A549 (cell line): ENCODE results near the gene FAM50A. TPM values are rescaled to one million over a fixed set of nuclear protein-coding genes. Genes with fewer than 3 reads are reported as not detected.

Experiments used
- ATAC-seq, 2 experiments: fragments of 200-7000 bp in 1 of 2; fragments of >200 bp in 1 of 2; cut with Nextera tagmentation in 1 of 2; cut with Tn5 transposase in 1 of 2; 3 replicates each; pipeline versions ENCODE4 v1.8.0 to v1.9.1; 2018 to 2020; ENCODE audit warnings: mild to moderate bottlenecking in 1 of 2, moderate library complexity in 1 of 2
- CTCF ChIA-PET: fragments of 300-600 bp; sonication (Branson Sonifier 250); formaldehyde crosslinking; extraction: SDS; loops from one replicate; lab custom pipeline; 2021; ENCODE audit warnings: antibody characterized with exemption, inconsistent platforms; lab: Yijun Ruan, JAX
- POLR2A ChIA-PET: fragments of 350-600 bp; formaldehyde crosslinking; extraction: SDS; loops from one replicate; lab custom pipeline; 2021; ENCODE audit warnings: antibody characterized with exemption, inconsistent platforms; lab: Yijun Ruan, JAX
- DNase-seq, 2 experiments: peaks; one replicate each; pipeline versions ENCODE4 v3.0.0 to v3.0.0-alpha.2; 2011 to 2016; ENCODE audit warnings: low read depth in 1 of 2, low spot score in 1 of 2
- FAIRE-seq: peaks from 2 replicates; lab custom pipeline; 2011; peaks lifted over from hg19 to GRCh38; lab: Jason Lieb, UNC
- H3K27ac ChIP-seq, 2 experiments: fragments of >200 bp; sonication (Bioruptor Twin); formaldehyde crosslinking; 3 replicates each; pipeline ENCODE4 v1.5.1; 2016 to 2017
- H3K4me1 ChIP-seq: fragments of >200 bp; sonication (Bioruptor Twin); formaldehyde crosslinking; 3 replicates; pipeline ENCODE4 v1.6.1; 2016
- H3K4me2 ChIP-seq: fragments of >200 bp; sonication (Bioruptor Twin); formaldehyde crosslinking; 3 replicates; pipeline ENCODE4 v1.6.1; 2016
- H3K4me3 ChIP-seq: fragments of >200 bp; sonication (Bioruptor Twin); formaldehyde crosslinking; 3 replicates; pipeline ENCODE4 v1.5.1; 2016
- H3K9me3 ChIP-seq: fragments of >200 bp; sonication (Bioruptor Twin); formaldehyde crosslinking; 3 replicates; pipeline ENCODE4 v1.6.1; 2016
- CHD2 ChIP-seq: fragments of 150-350 bp; IDR thresholded peaks from 2 replicates; pipeline ENCODE4 v1.6.1; 2014; ENCODE audit warnings: low read length; ENCODE audit not compliant: partially characterized antibody
- EHMT2 ChIP-seq: fragments of 200-600 bp; sonication (generic); IDR thresholded peaks from 2 replicates; pipeline ENCODE4 v1.6.1; 2016; ENCODE audit warnings: antibody characterized with exemption, low read depth, mild to moderate bottlenecking, moderate library complexity
- FOSB ChIP-seq: fragments of 250-450 bp; sonication (Bioruptor Pico); IDR thresholded peaks from 2 replicates; pipeline ENCODE4 v1.5.0; 2020; ENCODE audit warnings: mild to moderate bottlenecking, moderate library complexity
- FOSL2 ChIP-seq, 2 experiments: fragments of 450-650 bp in 1 of 2; fragments of >200 bp in 1 of 2; sonication (Bioruptor Twin) in 1 of 2; formaldehyde crosslinking; IDR thresholded peaks; 2 replicates each; pipeline versions ENCODE4 v1.5.0 to v1.6.1; 2016 to 2020; ENCODE audit warnings: mild to moderate bottlenecking in 1 of 2, moderate library complexity in 1 of 2
- HDAC2 ChIP-seq: fragments of 200-600 bp; sonication (generic); IDR thresholded peaks from 2 replicates; pipeline ENCODE4 v1.6.1; 2016
- HOXA7 ChIP-seq: fragments of 250-450 bp; sonication (Bioruptor Pico); IDR thresholded peaks from 2 replicates; pipeline ENCODE4 v1.5.0; 2020; ENCODE audit warnings: mild to moderate bottlenecking, moderate library complexity
- HOXB5 ChIP-seq: fragments of 250-450 bp; sonication (Bioruptor Pico); IDR thresholded peaks from 2 replicates; pipeline ENCODE4 v1.5.0; 2020; ENCODE audit warnings: mild to moderate bottlenecking, moderate library complexity
- JUNB ChIP-seq: fragments of >200 bp; sonication (Bioruptor Twin); formaldehyde crosslinking; IDR thresholded peaks from 2 replicates; pipeline ENCODE4 v1.6.1; 2016
- MAFK ChIP-seq: fragments of 450-650 bp; IDR thresholded peaks from 2 replicates; pipeline ENCODE4 v1.6.1; 2014; ENCODE audit not compliant: partially characterized antibody
- MYC ChIP-seq: IDR thresholded peaks from 2 replicates; pipeline ENCODE4 v1.6.1; 2012; ENCODE audit warnings: mild to moderate bottlenecking, inconsistent platforms, low read length, improper control_type of control experiment, borderline replicate concordance
- NFE2L2 ChIP-seq: fragments of 150-350 bp; conservative IDR thresholded peaks from 2 replicates; pipeline ENCODE4 v1.6.1; 2014; ENCODE audit warnings: low read length
- NR3C1 ChIP-seq: fragments of >200 bp; sonication (Bioruptor Twin); formaldehyde crosslinking; IDR thresholded peaks from 3 replicates; pipeline ENCODE4 v1.6.1; 2017
- POLR2AphosphoS2 ChIP-seq: conservative IDR thresholded peaks from 2 replicates; pipeline ENCODE4 v1.6.1; 2012; ENCODE audit warnings: low read length, improper control_type of control experiment, inconsistent platforms
- RNF2 ChIP-seq: fragments of 200-600 bp; sonication (generic); IDR thresholded peaks from 2 replicates; pipeline ENCODE4 v1.6.1; 2016; ENCODE audit warnings: low read depth, mild to moderate bottlenecking, antibody characterized with exemption, moderate library complexity, borderline replicate concordance
- SREBF2 ChIP-seq: fragments of 450-650 bp; IDR thresholded peaks from 2 replicates; pipeline ENCODE4 v1.6.1; 2014; ENCODE audit warnings: mild to moderate bottlenecking, moderate library complexity
- ZNF302 ChIP-seq: fragments of 250-450 bp; sonication (Bioruptor Pico); IDR thresholded peaks from 2 replicates; pipeline ENCODE4 v1.9.0; 2021; ENCODE audit warnings: inconsistent platforms, mild to moderate bottlenecking, moderate library complexity
- WGBS: methylation state at CpG from one replicate; pipeline ENCODE4 v1.1.6; 2017; ENCODE audit errors: missing lambda C conversion rate; 5-methylcytosine and 5-hydroxymethylcytosine counted together
- polyA plus RNA-seq, 4 experiments: library from polyadenylated mRNA; depleted of rRNA in 3 of 4; stranded (reverse); fragments of >200 nt; fragmentation: RNase III in 1 of 4; extraction: RNeasy Plus Mini Kit Qiagen cat#74134 plus additional on column Dnase treatment in 1 of 4; gene quantifications; 2 replicates in 3 of 4; 3 replicates in 1 of 4; pipeline ENCODE4 v1.2.3, GENCODE V29; 2011 to 2017
- TF ChIP-seq, protein P1 (sequence below): fragments of 200-600 bp; sonication (generic); IDR thresholded peaks from 2 replicates; pipeline ENCODE4 v1.6.1; 2016; ENCODE audit warnings: antibody characterized with exemption, mild to moderate bottlenecking, moderate library complexity
- TF ChIP-seq, protein P2 (sequence below): fragments of >200 bp; sonication (Bioruptor Twin); formaldehyde crosslinking; IDR thresholded peaks from 3 replicates; pipeline ENCODE4 v1.6.1; 2016
- TF ChIP-seq, protein P3 (sequence below): fragments of 250-450 bp; sonication (Bioruptor Pico); IDR thresholded peaks from 2 replicates; pipeline ENCODE4 v1.5.0; 2021; ENCODE audit warnings: mild to moderate bottlenecking, moderate library complexity, borderline replicate concordance
- TF ChIP-seq, protein P4 (sequence below): IDR thresholded peaks from 2 replicates; pipeline ENCODE4 v1.6.1; 2012
- TF ChIP-seq, protein P5 (sequence below): fragments of >200 bp; sonication (Bioruptor Twin); formaldehyde crosslinking; IDR thresholded peaks from 2 replicates; pipeline ENCODE4 v1.6.1; 2016

Gene FAM50A
- polyA plus RNA-seq, 2 of the 4 experiments (the other 2 are of a cell fraction), result 57.8 to 123 TPM

DNA sequence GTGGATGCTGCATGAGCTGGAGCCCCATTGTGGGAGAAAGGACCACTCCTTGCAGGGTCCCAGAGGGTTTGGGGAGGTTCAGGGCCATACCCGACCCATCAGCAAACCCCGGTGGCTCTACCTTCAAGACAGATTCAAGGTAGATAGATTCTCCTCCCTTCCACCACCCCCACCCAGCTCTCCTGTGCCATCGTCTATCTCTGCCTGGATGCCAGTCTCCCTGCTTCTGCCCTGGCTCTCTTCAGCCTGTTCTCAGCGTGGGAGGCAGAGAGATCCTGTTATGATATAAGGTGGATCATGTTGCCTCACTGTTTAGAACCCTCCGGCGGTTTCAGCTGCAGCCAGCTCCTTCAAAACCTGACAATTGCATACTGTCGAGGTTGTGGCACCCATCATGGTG, 29.7 kb downstream of the FAM50A start:
- DNase-seq (no peak), FAIRE-seq (no peak), ATAC-seq (no peak)
- CTCF ChIA-PET, result no interaction called here
- no peaks in the 10 kb centered on the region for H3K9me3 ChIP-seq
- TF ChIP-seq MAFK (no peak), EHMT2 (no peak), MYC (no peak), FOSB (CRISPR knock-in tag) (no peak), FOSL2 (IDR thresholded peaks at IDR 0.05) (no peak), FOSL2 (CRISPR knock-in tag; IDR thresholded peaks at IDR 0.05) (no peak), RNF2 (no peak), NR3C1 (no peak), SREBF2 (no peak), HOXB5 (CRISPR knock-in tag) (no peak)
- TF ChIP-seq, protein P1, sequence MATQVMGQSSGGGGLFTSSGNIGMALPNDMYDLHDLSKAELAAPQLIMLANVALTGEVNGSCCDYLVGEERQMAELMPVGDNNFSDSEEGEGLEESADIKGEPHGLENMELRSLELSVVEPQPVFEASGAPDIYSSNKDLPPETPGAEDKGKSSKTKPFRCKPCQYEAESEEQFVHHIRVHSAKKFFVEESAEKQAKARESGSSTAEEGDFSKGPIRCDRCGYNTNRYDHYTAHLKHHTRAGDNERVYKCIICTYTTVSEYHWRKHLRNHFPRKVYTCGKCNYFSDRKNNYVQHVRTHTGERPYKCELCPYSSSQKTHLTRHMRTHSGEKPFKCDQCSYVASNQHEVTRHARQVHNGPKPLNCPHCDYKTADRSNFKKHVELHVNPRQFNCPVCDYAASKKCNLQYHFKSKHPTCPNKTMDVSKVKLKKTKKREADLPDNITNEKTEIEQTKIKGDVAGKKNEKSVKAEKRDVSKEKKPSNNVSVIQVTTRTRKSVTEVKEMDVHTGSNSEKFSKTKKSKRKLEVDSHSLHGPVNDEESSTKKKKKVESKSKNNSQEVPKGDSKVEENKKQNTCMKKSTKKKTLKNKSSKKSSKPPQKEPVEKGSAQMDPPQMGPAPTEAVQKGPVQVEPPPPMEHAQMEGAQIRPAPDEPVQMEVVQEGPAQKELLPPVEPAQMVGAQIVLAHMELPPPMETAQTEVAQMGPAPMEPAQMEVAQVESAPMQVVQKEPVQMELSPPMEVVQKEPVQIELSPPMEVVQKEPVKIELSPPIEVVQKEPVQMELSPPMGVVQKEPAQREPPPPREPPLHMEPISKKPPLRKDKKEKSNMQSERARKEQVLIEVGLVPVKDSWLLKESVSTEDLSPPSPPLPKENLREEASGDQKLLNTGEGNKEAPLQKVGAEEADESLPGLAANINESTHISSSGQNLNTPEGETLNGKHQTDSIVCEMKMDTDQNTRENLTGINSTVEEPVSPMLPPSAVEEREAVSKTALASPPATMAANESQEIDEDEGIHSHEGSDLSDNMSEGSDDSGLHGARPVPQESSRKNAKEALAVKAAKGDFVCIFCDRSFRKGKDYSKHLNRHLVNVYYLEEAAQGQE, result no peak
- TF ChIP-seq, protein P2, sequence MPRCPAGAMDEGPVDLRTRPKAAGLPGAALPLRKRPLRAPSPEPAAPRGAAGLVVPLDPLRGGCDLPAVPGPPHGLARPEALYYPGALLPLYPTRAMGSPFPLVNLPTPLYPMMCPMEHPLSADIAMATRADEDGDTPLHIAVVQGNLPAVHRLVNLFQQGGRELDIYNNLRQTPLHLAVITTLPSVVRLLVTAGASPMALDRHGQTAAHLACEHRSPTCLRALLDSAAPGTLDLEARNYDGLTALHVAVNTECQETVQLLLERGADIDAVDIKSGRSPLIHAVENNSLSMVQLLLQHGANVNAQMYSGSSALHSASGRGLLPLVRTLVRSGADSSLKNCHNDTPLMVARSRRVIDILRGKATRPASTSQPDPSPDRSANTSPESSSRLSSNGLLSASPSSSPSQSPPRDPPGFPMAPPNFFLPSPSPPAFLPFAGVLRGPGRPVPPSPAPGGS, result no peak
- TF ChIP-seq, protein P3, sequence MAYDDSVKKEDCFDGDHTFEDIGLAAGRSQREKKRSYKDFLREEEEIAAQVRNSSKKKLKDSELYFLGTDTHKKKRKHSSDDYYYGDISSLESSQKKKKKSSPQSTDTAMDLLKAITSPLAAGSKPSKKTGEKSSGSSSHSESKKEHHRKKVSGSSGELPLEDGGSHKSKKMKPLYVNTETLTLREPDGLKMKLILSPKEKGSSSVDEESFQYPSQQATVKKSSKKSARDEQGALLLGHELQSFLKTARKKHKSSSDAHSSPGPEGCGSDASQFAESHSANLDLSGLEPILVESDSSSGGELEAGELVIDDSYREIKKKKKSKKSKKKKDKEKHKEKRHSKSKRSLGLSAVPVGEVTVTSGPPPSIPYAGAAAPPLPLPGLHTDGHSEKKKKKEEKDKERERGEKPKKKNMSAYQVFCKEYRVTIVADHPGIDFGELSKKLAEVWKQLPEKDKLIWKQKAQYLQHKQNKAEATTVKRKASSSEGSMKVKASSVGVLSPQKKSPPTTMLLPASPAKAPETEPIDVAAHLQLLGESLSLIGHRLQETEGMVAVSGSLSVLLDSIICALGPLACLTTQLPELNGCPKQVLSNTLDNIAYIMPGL (CRISPR knock-in tag), result no peak
- TF ChIP-seq, protein P4, sequence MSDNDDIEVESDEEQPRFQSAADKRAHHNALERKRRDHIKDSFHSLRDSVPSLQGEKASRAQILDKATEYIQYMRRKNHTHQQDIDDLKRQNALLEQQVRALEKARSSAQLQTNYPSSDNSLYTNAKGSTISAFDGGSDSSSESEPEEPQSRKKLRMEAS, result no peak
- 85% methylated on average over 7 of the region's 7 CpGs for WGBS
- POLR2A ChIA-PET, result no interaction called here
- no peak overlapping the region for H3K27ac ChIP-seq
- no peak overlapping the region for H3K4me3 ChIP-seq
- no peak overlapping the region for H3K4me2 ChIP-seq
- peaks cover 5% of the 10 kb centered on the region; the same call in 1 of the 3 replicates for H3K4me1 ChIP-seq

DNA sequence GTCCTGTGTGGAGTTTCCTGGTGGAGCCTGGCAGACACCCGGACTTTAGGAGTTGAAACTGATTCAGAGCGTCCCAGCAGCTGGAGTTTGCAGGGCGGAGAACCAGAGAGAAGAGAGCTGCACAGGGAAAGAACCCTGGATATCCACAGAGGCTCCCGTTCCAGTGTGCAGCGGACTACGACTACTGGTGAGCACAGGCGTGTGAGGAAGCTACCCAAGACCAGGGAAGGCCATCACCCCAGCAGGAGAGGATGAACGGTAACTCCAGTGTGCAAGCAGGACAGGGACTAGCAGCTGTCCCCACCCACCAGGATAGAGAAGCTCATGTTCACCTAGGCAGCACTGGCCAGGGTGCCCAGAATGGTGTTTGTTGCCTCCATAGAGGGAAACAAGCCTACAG, 32.9 kb downstream of the FAM50A start:
- DNase-seq, result no peak
- FAIRE-seq, result no peak
- ChIA-PET CTCF (interaction anchor here (1.2 to 1.9 kb wide), 3 partner anchors 10 to 22 kb away, joined by 3 to 4 read pairs (median 3); partner anchors contain the start of gene SLC10A3), POLR2A (interaction anchor here (1.2 kb wide), 1 partner anchor 18 kb away, joined by 3 read pairs; no protein-coding TSS in a partner anchor)
- no peaks in the 10 kb centered on the region for H3K9me3 ChIP-seq
- peaks cover 5% of the 10 kb centered on the region; the same call in 1 of the 3 replicates for H3K4me1 ChIP-seq
- no peak for ATAC-seq
- H3K4me2 ChIP-seq, result no peak overlapping the region
- H3K27ac ChIP-seq, result no peak overlapping the region
- TF ChIP-seq, protein P5, sequence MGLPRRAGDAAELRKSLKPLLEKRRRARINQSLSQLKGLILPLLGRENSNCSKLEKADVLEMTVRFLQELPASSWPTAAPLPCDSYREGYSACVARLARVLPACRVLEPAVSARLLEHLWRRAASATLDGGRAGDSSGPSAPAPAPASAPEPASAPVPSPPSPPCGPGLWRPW, result no peak
- no peak for TF ChIP-seq ZNF302 (CRISPR knock-in tag)
- TF ChIP-seq HOXA7 (CRISPR knock-in tag), result no peak
- no peak for TF ChIP-seq POLR2AphosphoS2
- no peak for TF ChIP-seq HDAC2
- no peak for TF ChIP-seq HOXB5 (CRISPR knock-in tag)
- no peak for TF ChIP-seq FOSB (CRISPR knock-in tag)
- TF ChIP-seq NFE2L2, result no peak
- no peak for TF ChIP-seq CHD2
- TF ChIP-seq JUNB, result no peak
- TF ChIP-seq, all 56 proteins: peak for 0
- H3K4me3 ChIP-seq, result no peak overlapping the region
- 91% methylated on average over 8 of the region's 8 CpGs for WGBS
